HL-60/S4 (cell line): Measurements from ENCODE around the gene CSKMT.

Experiments used
- in situ Hi-C: fragments of 300-500 bp; cut with MboI; formaldehyde crosslinking; loops from 2 replicates; pipeline ENCODE4 v1.14.3; 2022; ENCODE audit warnings: low sequenced_read_pairs

Gene CSKMT

GRCh38 chr11:62715150-62716130, 50.3 kb downstream of the CSKMT start:
- in situ Hi-C loops: no loop called here

- in situ Hi-C loops: no loop called here
Observed at GRCh38 chr11:62716206-62716605, 51.1 kb downstream of the CSKMT start.

GRCh38 chr11:62716816-62717215, 51.7 kb downstream of the CSKMT start:
- in situ Hi-C loops: no loop called here
